SU-DHL-6 (cell line): ENCODE measurements around the gene SBNO2.

Experiments used
- H2AFZ ChIP-seq: fragments of 200-600 bp; sonication (generic); 2 replicates; pipeline ENCODE4 v1.6.1; 2014; ENCODE audit warnings: low read depth, mild to moderate bottlenecking, moderate library complexity, mixed read lengths, antibody characterized with exemption, low read length; ENCODE audit not compliant: severe bottlenecking
- H3F3A ChIP-seq: fragments of 200-600 bp; shearing (Covaris generic); 2 replicates; pipeline ENCODE4 v1.6.0; 2016; ENCODE audit warnings: antibody characterized with exemption, mild to moderate bottlenecking; ENCODE audit not compliant: insufficient read depth
- H3K27ac ChIP-seq: fragments of 200-600 bp; sonication (generic); 2 replicates; pipeline ENCODE4 v1.5.1; 2016; ENCODE audit warnings: low read depth, mild to moderate bottlenecking, low read length, moderate library complexity, mixed read lengths
- H3K27me3 ChIP-seq: fragments of 200-600 bp; sonication (generic), shearing (Covaris generic); 2 replicates; pipeline ENCODE4 v1.6.0; 2014; ENCODE audit warnings: mild to moderate bottlenecking, low read length
- H3K36me3 ChIP-seq: fragments of 200-600 bp; sonication (generic); 2 replicates; pipeline ENCODE4 v1.6.1; 2014; ENCODE audit warnings: mild to moderate bottlenecking, low read length, mixed read lengths
- H3K4me2 ChIP-seq: fragments of 300-600, 200-600 bp; shearing (Covaris generic), sonication (generic); 2 replicates; pipeline ENCODE4 v1.6.0; 2014; ENCODE audit warnings: low read length, low read depth, mild to moderate bottlenecking; ENCODE audit not compliant: poor library complexity, severe bottlenecking
- H3K4me3 ChIP-seq: fragments of 200-600 bp; sonication (generic); 2 replicates; pipeline ENCODE4 v1.5.1; 2014; ENCODE audit warnings: antibody characterized with exemption, low read length, mild to moderate bottlenecking, mixed read lengths; ENCODE audit not compliant: insufficient read depth, poor library complexity, severe bottlenecking
- H3K79me2 ChIP-seq: fragments of 200-600 bp; sonication (generic); 2 replicates; pipeline ENCODE4 v1.6.1; 2014; ENCODE audit warnings: mild to moderate bottlenecking, low read length, moderate library complexity; ENCODE audit not compliant: insufficient read depth
- H3K9ac ChIP-seq: fragments of 200-600 bp; sonication (generic); 2 replicates; pipeline ENCODE4 v1.7.0; 2014; ENCODE audit warnings: mild to moderate bottlenecking, low read length
- H3K9me2 ChIP-seq: fragments of 200-600 bp; sonication (generic); replicated peaks from 2 replicates; pipeline ENCODE4 v1.6.1; 2014; ENCODE audit warnings: low read length; ENCODE audit not compliant: insufficient read depth
- H3K9me3 ChIP-seq: fragments of 200-600 bp; sonication (generic); 2 replicates; pipeline ENCODE4 v1.6.1; 2014; ENCODE audit warnings: low read length, mixed read lengths; ENCODE audit not compliant: insufficient read depth
- H4K20me1 ChIP-seq: fragments of 200-600 bp; sonication (generic); 2 replicates; pipeline ENCODE4 v1.6.1; 2014; ENCODE audit warnings: low read depth, mild to moderate bottlenecking, antibody characterized with exemption, low read length, moderate library complexity, mixed read lengths
- EZH2phosphoT487 ChIP-seq: fragments of 200-600 bp; sonication (generic), shearing (Covaris generic); conservative IDR thresholded peaks from 2 replicates; pipeline ENCODE4 v1.6.1; 2018; ENCODE audit warnings: mild to moderate bottlenecking, antibody characterized with exemption, low read length, moderate library complexity, mixed read lengths
- TF ChIP-seq, protein P1 (sequence below): fragments of 200-600 bp; sonication (generic); IDR thresholded peaks from one replicate; pipeline ENCODE4 v1.5.1; 2017; ENCODE audit warnings: antibody characterized with exemption, mild to moderate bottlenecking, low read length, moderate library complexity; ENCODE audit not compliant: insufficient read depth, poor library complexity, severe bottlenecking

SBNO2 gene

DNA sequence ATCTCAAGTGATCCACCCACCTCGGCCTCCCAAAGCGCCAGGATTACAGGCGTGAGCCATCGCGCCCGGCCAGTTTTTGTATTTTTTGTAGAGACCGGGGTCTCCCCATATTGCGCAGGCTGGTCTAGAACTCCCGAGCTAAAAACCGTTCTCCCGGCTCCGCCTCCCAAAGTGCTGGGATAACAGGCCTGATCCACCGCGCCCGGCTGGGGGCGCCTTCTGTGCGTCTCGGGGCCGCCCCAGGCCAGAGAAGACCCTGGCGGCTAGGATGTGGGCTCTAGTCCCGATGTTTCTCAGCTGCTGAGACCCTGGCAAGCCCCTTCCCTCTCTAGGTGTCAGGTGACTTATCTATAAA, 103.5 kb downstream of the SBNO2 start:
- Histone ChIP-seq H4K20me1 (no peaks in the 10 kb centered on the region), H3K27me3 (no peaks in the 10 kb centered on the region), H3K9ac (no peak overlapping the region), H3K9me2 (no peaks in the 10 kb centered on the region), H3K4me3 (no peak overlapping the region), H3K36me3 (no peaks in the 10 kb centered on the region; the same call in 1 of the 2 replicates), H2AFZ (no peak overlapping the region), H3K4me2 (no peak overlapping the region), H3F3A (peaks cover 43% of the 10 kb centered on the region), H3K27ac (no peak overlapping the region), H3K79me2 (peaks cover 21% of the 10 kb centered on the region), H3K9me3 (no peaks in the 10 kb centered on the region)
- TF ChIP-seq EZH2phosphoT487 = no peak
- TF ChIP-seq, protein P1, sequence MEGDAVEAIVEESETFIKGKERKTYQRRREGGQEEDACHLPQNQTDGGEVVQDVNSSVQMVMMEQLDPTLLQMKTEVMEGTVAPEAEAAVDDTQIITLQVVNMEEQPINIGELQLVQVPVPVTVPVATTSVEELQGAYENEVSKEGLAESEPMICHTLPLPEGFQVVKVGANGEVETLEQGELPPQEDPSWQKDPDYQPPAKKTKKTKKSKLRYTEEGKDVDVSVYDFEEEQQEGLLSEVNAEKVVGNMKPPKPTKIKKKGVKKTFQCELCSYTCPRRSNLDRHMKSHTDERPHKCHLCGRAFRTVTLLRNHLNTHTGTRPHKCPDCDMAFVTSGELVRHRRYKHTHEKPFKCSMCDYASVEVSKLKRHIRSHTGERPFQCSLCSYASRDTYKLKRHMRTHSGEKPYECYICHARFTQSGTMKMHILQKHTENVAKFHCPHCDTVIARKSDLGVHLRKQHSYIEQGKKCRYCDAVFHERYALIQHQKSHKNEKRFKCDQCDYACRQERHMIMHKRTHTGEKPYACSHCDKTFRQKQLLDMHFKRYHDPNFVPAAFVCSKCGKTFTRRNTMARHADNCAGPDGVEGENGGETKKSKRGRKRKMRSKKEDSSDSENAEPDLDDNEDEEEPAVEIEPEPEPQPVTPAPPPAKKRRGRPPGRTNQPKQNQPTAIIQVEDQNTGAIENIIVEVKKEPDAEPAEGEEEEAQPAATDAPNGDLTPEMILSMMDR = no peak

DNA sequence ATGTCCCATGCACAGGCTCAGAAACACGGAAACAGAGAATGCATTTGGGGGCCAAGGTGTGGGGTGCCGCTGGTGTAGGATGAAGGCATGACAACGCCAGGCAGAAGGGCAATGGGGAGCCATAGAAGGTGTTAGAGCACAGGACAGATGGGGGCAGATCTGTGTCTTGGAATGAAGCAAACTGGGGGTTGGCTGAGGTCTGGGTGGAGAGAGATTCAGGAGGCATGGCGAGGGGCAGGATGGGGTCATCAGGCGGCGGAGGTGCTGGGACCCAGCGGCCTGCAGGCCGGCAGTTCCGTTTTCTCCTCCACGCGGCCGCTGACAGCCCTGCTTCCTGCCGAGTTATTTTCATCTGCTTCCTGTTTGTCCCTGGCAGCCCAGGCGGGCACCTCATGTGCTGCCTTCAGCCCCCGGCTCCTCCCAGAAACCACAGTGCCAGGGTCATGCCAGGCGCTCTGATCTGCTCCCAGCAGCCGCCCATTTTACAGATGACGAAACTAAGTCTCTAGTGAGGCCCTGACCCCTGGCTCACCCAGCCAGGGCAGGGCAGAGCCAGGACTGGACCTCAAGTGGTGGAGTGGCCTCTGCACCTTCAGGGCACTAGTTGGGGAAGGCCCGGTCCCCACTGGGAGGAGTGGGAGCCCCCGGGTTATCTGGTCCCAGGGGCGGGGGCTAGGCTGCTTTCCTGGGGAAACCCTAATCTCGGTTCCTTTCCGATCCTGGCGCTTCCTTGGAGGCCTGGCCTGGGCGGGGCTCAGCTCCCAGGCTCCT, 104.9 kb downstream of the SBNO2 start:
- no peaks in the 10 kb centered on the region for H3K27me3 ChIP-seq
- peaks cover 42% of the 10 kb centered on the region for H3F3A ChIP-seq
- peaks cover 21% of the 10 kb centered on the region for H3K79me2 ChIP-seq
- peak overlapping the region; percentile 74 for H3K4me2 ChIP-seq
- no peak overlapping the region for H2AFZ ChIP-seq
- peak overlapping the region; percentile 89 for H3K27ac ChIP-seq
- no peaks in the 10 kb centered on the region for H4K20me1 ChIP-seq
- no peaks in the 10 kb centered on the region for H3K36me3 ChIP-seq
- no peak for TF ChIP-seq EZH2phosphoT487
- TF ChIP-seq, protein P1 = no peak
- peak overlapping the region; percentile 88 for H3K4me3 ChIP-seq
- H3K9me3 ChIP-seq = no peaks in the 10 kb centered on the region
- peak overlapping the region; percentile 96 for H3K9ac ChIP-seq
- no peaks in the 10 kb centered on the region for H3K9me2 ChIP-seq

DNA sequence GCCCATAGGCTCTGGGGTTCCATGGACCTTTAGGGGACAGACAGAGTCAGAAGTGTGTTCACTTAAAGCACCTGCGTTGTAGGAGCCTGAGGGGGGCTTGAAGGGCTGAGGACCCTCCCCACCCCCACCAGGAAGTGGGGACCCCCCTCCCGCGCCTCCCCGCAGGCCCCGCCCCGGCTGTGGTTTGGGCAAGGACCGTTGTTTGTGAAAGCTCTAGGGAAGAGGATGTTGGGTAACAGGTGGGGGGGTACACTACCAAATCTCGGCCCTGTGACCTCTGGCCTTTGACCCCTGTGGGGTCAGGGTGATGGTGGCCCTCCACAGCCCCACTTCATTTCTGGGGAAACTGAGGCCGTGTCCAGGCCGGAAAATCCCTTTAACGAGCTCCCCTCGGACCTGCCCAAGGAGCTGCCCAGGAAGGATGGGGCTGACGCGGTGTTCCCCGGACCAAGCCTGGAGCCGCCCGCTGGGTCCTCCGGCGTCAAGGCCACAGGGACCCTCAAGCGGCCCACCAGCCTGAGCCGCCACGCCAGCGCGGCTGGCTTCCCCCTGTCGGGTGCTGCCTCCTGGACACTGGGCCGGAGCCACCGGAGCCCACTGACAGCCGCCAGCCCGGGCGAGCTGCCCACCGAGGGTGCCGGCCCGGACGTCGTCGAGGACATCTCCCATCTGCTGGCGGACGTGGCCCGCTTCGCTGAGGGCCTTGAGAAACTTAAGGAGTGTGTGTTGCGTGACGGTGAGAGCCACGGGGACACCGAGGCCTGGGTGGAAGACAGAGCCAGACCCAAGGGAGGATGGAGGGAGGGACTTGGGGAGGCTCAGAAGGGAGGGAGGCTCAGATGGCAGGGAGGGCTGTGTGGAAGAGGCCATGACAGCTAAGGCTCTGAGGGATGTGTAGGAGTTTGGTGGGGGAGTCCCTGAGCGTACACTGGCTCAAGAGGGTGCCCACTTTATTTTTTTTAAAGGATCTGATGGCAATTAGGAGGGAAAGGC, 105.8 kb downstream of the SBNO2 start:
- H3K27me3 ChIP-seq = no peaks in the 10 kb centered on the region
- H3K27ac ChIP-seq = peak overlapping the region; percentile 89
- peak overlapping the region; percentile 88 for H3K4me3 ChIP-seq

More for the DNA sequence above, 105.8 kb downstream of the SBNO2 start:
- H4K20me1 ChIP-seq = no peaks in the 10 kb centered on the region
- TF ChIP-seq, protein P1 = no peak
- no peak for TF ChIP-seq EZH2phosphoT487
- peaks cover 21% of the 10 kb centered on the region for H3K79me2 ChIP-seq
- peaks cover 40% of the 10 kb centered on the region for H3F3A ChIP-seq
- no peaks in the 10 kb centered on the region for H3K9me2 ChIP-seq
- H3K9ac ChIP-seq = peak overlapping the region; percentile 96
- H3K36me3 ChIP-seq = no peaks in the 10 kb centered on the region
- no peak overlapping the region for H2AFZ ChIP-seq
- no peaks in the 10 kb centered on the region for H3K9me3 ChIP-seq
- H3K4me2 ChIP-seq = peak overlapping the region; percentile 74
